Liver (tissue), 3 donors: ENCODE results near the gene OR5B2.

Experiments
- GABPA ChIP-seq, 2 donors: IDR thresholded peaks in 1 of 2; conservative IDR thresholded peaks in 1 of 2; 2 replicates each; pipeline ENCODE4 v1.6.1; 2016; ENCODE audit warnings: antibody characterized with exemption in 2 of 2, mild to moderate bottlenecking in 1 of 2, moderate library complexity in 1 of 2
- SP1 ChIP-seq: IDR thresholded peaks from 2 replicates; pipeline ENCODE4 v1.6.1; 2018; ENCODE audit warnings: antibody characterized with exemption, mild to moderate bottlenecking
- TF ChIP-seq, protein P1 (sequence below): fragments of 150-350 bp; IDR thresholded peaks from 2 replicates; pipeline ENCODE4 v1.5.1; 2017; ENCODE audit warnings: improper control_type of control experiment, low read depth, low read length; ENCODE audit not compliant: missing input control
- TF ChIP-seq, protein P2 (sequence below): IDR thresholded peaks from 2 replicates; pipeline ENCODE4 v1.6.1; 2016; ENCODE audit warnings: antibody characterized with exemption, mild to moderate bottlenecking
- donor health status: healthy.
- donor health status: healthy.

DNA sequence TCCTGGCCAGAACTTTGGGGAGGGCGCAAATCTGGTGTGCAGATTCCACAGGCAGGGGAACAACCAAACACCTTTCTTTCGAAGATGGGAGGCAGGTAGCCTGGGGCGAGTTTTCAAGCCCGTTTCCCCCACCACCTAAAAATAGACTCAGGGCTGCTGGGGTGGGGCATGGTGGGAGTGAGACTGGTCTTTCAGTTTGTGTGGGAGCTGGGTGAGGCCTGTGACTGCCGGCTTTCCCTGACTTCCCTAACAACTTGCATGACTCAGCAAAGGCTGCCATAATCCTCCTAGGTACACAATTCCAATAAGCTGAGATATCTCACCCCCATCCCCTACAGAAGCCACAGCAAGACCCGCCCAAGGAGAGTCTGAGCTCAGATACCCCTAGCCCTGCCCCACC is 18.4 kb upstream of the OR5B2 start:
- TF ChIP-seq SP1 (no peak), GABPA (IDR thresholded peaks at IDR 0.05 in 1 of 2, conservative IDR thresholded peaks at IDR 0.05 in 1 of 2) (no peak)
- TF ChIP-seq, protein P1, sequence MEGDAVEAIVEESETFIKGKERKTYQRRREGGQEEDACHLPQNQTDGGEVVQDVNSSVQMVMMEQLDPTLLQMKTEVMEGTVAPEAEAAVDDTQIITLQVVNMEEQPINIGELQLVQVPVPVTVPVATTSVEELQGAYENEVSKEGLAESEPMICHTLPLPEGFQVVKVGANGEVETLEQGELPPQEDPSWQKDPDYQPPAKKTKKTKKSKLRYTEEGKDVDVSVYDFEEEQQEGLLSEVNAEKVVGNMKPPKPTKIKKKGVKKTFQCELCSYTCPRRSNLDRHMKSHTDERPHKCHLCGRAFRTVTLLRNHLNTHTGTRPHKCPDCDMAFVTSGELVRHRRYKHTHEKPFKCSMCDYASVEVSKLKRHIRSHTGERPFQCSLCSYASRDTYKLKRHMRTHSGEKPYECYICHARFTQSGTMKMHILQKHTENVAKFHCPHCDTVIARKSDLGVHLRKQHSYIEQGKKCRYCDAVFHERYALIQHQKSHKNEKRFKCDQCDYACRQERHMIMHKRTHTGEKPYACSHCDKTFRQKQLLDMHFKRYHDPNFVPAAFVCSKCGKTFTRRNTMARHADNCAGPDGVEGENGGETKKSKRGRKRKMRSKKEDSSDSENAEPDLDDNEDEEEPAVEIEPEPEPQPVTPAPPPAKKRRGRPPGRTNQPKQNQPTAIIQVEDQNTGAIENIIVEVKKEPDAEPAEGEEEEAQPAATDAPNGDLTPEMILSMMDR: no peak
- TF ChIP-seq, protein P2, sequence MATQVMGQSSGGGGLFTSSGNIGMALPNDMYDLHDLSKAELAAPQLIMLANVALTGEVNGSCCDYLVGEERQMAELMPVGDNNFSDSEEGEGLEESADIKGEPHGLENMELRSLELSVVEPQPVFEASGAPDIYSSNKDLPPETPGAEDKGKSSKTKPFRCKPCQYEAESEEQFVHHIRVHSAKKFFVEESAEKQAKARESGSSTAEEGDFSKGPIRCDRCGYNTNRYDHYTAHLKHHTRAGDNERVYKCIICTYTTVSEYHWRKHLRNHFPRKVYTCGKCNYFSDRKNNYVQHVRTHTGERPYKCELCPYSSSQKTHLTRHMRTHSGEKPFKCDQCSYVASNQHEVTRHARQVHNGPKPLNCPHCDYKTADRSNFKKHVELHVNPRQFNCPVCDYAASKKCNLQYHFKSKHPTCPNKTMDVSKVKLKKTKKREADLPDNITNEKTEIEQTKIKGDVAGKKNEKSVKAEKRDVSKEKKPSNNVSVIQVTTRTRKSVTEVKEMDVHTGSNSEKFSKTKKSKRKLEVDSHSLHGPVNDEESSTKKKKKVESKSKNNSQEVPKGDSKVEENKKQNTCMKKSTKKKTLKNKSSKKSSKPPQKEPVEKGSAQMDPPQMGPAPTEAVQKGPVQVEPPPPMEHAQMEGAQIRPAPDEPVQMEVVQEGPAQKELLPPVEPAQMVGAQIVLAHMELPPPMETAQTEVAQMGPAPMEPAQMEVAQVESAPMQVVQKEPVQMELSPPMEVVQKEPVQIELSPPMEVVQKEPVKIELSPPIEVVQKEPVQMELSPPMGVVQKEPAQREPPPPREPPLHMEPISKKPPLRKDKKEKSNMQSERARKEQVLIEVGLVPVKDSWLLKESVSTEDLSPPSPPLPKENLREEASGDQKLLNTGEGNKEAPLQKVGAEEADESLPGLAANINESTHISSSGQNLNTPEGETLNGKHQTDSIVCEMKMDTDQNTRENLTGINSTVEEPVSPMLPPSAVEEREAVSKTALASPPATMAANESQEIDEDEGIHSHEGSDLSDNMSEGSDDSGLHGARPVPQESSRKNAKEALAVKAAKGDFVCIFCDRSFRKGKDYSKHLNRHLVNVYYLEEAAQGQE: no peak
